Vagina (tissue), 2 donors: ENCODE data around the gene MSL2.

Experiments
- POLR2A ChIP-seq, 2 donors: fragments of 450-650 bp; IDR thresholded peaks; one replicate each; pipeline ENCODE4 v1.6.1; 2017; ENCODE audit warnings: antibody characterized with exemption in 2 of 2, mild to moderate bottlenecking in 2 of 2, moderate library complexity in 2 of 2
- TF ChIP-seq, protein P1 (sequence below), 3 experiments: fragments of 450-650 bp in 2 of 3; fragments of 200-600 bp in 1 of 3; sonication (generic) in 1 of 3; IDR thresholded peaks; one replicate each; pipeline ENCODE4 v1.5.1; 2017 to 2019; ENCODE audit warnings: antibody characterized with exemption in 3 of 3, mild to moderate bottlenecking in 2 of 3, moderate library complexity in 2 of 3

- TF ChIP-seq, protein P1, sequence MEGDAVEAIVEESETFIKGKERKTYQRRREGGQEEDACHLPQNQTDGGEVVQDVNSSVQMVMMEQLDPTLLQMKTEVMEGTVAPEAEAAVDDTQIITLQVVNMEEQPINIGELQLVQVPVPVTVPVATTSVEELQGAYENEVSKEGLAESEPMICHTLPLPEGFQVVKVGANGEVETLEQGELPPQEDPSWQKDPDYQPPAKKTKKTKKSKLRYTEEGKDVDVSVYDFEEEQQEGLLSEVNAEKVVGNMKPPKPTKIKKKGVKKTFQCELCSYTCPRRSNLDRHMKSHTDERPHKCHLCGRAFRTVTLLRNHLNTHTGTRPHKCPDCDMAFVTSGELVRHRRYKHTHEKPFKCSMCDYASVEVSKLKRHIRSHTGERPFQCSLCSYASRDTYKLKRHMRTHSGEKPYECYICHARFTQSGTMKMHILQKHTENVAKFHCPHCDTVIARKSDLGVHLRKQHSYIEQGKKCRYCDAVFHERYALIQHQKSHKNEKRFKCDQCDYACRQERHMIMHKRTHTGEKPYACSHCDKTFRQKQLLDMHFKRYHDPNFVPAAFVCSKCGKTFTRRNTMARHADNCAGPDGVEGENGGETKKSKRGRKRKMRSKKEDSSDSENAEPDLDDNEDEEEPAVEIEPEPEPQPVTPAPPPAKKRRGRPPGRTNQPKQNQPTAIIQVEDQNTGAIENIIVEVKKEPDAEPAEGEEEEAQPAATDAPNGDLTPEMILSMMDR (IDR thresholded peaks at IDR 0.05) = no peak
- TF ChIP-seq POLR2A (IDR thresholded peaks at IDR 0.05) = no peak
Observed at GRCh38 chr3:136120373-136121348, 75.5 kb downstream of the MSL2 start.
